ENCODE results near the gene ANP32E. TPM values are rescaled to one million over a fixed set of nuclear protein-coding genes. Genes with fewer than 3 reads are reported as not detected.

The ANP32E gene
- total and polyA plus RNA-seq, 9 of the 15 experiments (the other 6 are each of a cell fraction or from before 2014, with no cell fraction given) = 60.4 to 197 (median 104) TPM

DNA sequence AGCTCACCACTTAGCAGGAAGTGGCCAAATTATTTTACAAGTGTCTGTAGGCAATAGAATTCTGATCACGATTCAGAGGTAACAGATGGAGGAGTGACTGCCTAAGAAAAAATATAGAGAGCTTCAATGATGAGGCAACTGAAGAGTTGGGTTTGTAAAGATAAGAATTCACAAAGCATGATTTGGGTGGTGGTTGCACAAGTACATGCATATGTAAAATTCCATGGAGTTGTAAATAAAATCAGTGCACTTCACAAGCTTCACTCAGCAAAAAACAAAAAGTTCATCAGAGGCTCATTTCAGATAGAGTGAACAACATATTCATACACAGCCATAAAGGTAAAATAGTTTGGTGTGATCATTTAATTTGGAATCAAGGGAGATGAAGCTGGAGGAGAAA lies 10.9 kb downstream of the ANP32E start:
- peaks cover 79% of the 10 kb centered on the region for H3K36me3 ChIP-seq (ENCODE audit: control insufficient read depth, insufficient read depth, low read length)
- ATAC-seq = no peak
- POLR2A ChIA-PET = interaction anchor here (1.7 to 1.8 kb wide), 2 partner anchors 8 to 11 kb away, joined by 7 to 9 read pairs; partner anchors contain the start of gene ANP32E
- no peak for FAIRE-seq
- DNase-seq (ENCODE audit: extremely low read depth in 1 of 4, low spot score in 3 of 4) = no peak
- H3K4me2 ChIP-seq (ENCODE audit: insufficient read depth, low read length) = no peak overlapping the region
- TF ChIP-seq NFE2L1 (tag; IDR thresholded peaks at IDR 0.05; ENCODE audit: borderline replicate concordance, low read depth) = no peak
- no peak for TF ChIP-seq NONO (IDR thresholded peaks at IDR 0.05; ENCODE audit: low read depth in 2 of 2, low read length in 1 of 2)
- no peak for TF ChIP-seq ARID2 (IDR thresholded peaks at IDR 0.05)
- H3K27ac ChIP-seq (ENCODE audit: extremely low read depth, low read depth, low read length) = no peak overlapping the region
- BruUV-seq (replicated peaks) = no TSS peak
- H3K9me3 ChIP-seq (replicated peaks; ENCODE audit: control insufficient read depth, insufficient read depth, low read depth, low read length) = no peaks in the 10 kb centered on the region
- no peaks in the 10 kb centered on the region for H4K20me1 ChIP-seq (replicated peaks; ENCODE audit: control insufficient read depth, insufficient read depth, low read length)
- WGBS (ENCODE audit: insufficient coverage, low coverage, missing lambda C conversion rate) = 91% methylated on average over 1 of the region's 1 CpG
- H3K9me1 ChIP-seq (ENCODE audit: control insufficient read depth, insufficient read depth, low read length) = no peaks in the 10 kb centered on the region
- H3K79me2 ChIP-seq (ENCODE audit: control insufficient read depth, insufficient read depth, low read length) = peaks cover 3% of the 10 kb centered on the region; the same call in 1 of the 3 replicates
- H3K27me3 ChIP-seq (ENCODE audit: control insufficient read depth in 2 of 2, insufficient read depth in 2 of 2, low read length in 2 of 2) = no peaks in the 10 kb centered on the region
- H2AFZ ChIP-seq (ENCODE audit: low read depth, low read length) = no peak overlapping the region
- intact Hi-C loops (cut with micrococcal nuclease) = no loop called here
- in situ Hi-C loops (cut with MboI) = no loop called here
- CTCF ChIA-PET (ENCODE audit: low intra/inter-chr PET ratio) = no interaction called here
- H3K4me1 ChIP-seq (replicated peaks in 1 of 2; ENCODE audit: control insufficient read depth in 2 of 2, insufficient read depth in 2 of 2, low read length in 2 of 2) = no peaks in the 10 kb centered on the region
- H3K4me3 ChIP-seq = no peak overlapping the region
- H3K9ac ChIP-seq (ENCODE audit: insufficient read depth in 1 of 2, low read depth in 2 of 2, low read length in 2 of 2) = no peak overlapping the region

DNA sequence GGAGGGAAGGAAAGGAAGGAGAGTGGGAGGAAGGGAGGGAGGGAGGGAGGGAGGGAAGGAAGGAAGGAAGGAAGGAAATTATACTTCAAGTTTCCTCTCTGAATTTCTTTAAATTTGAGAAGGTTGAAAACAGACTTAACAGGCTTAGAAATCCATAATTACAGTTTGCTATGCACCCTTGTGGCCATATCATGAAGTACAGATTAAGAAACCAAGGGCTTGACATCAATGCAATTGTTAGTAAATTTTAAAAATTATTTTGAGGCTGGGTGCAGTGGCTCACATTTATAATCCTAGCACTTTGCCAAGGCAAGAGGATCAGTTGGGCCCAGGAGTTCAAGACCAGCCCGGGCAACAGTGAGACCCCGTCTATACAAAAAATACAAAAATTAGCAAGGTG lies 14.4 kb downstream of the ANP32E start:
- peaks cover 60% of the 10 kb centered on the region for H3K36me3 ChIP-seq (ENCODE audit: control insufficient read depth, insufficient read depth, low read length)
- TF ChIP-seq RAD21 (CRISPR knock-in tag; conservative IDR thresholded peaks at IDR 0.05 in 1 of 2, IDR thresholded peaks at IDR 0.05 in 1 of 2) (peak in 1 of 2 experiments; percentile 25; a peak in 1 of 4 replicates), ARID1B (IDR thresholded peaks at IDR 0.05) (no peak), NFYB (IDR thresholded peaks at IDR 0.05; ENCODE audit: extremely low read depth, insufficient read length) (no peak), DDX20 (tag; IDR thresholded peaks at IDR 0.05; ENCODE audit: low read depth) (no peak)
- TF ChIP-seq, protein P1, sequence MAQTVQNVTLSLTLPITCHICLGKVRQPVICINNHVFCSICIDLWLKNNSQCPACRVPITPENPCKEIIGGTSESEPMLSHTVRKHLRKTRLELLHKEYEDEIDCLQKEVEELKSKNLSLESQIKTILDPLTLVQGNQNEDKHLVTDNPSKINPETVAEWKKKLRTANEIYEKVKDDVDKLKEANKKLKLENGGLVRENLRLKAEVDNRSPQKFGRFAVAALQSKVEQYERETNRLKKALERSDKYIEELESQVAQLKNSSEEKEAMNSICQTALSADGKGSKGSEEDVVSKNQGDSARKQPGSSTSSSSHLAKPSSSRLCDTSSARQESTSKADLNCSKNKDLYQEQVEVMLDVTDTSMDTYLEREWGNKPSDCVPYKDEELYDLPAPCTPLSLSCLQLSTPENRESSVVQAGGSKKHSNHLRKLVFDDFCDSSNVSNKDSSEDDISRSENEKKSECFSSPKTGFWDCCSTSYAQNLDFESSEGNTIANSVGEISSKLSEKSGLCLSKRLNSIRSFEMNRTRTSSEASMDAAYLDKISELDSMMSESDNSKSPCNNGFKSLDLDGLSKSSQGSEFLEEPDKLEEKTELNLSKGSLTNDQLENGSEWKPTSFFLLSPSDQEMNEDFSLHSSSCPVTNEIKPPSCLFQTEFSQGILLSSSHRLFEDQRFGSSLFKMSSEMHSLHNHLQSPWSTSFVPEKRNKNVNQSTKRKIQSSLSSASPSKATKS (CRISPR knock-in tag; IDR thresholded peaks at IDR 0.05) = no peak

More for the DNA sequence above, 14.4 kb downstream of the ANP32E start:
- H3K27ac ChIP-seq (ENCODE audit: extremely low read depth, low read depth, low read length) = no peak overlapping the region
- H3K4me2 ChIP-seq (ENCODE audit: insufficient read depth, low read length) = no peak overlapping the region
- no peaks in the 10 kb centered on the region for H3K4me1 ChIP-seq (replicated peaks in 1 of 2; ENCODE audit: control insufficient read depth in 2 of 2, insufficient read depth in 2 of 2, low read length in 2 of 2)
- FAIRE-seq = peak; percentile 19
- no TSS peak for BruUV-seq (replicated peaks)
- no peak overlapping the region for H2AFZ ChIP-seq (ENCODE audit: low read depth, low read length)
- no peaks in the 10 kb centered on the region for H3K9me1 ChIP-seq (ENCODE audit: control insufficient read depth, insufficient read depth, low read length)
- H3K79me2 ChIP-seq (ENCODE audit: control insufficient read depth, insufficient read depth, low read length) = no peaks in the 10 kb centered on the region
- H3K9ac ChIP-seq (ENCODE audit: insufficient read depth in 1 of 2, low read depth in 2 of 2, low read length in 2 of 2) = no peak overlapping the region
- in situ Hi-C loops (cut with MboI) = no loop called here
- WGBS (ENCODE audit: insufficient coverage, low coverage, missing lambda C conversion rate) = 68% methylated on average over 2 of the region's 2 CpGs
- H4K20me1 ChIP-seq (replicated peaks; ENCODE audit: control insufficient read depth, insufficient read depth, low read length) = no peaks in the 10 kb centered on the region
- peak; percentile 73 for ATAC-seq
- H3K4me3 ChIP-seq = no peak overlapping the region
- POLR2A ChIA-PET = interaction anchor here (0.5 to 1.6 kb wide), 2 partner anchors 12 to 1376 kb away, joined by 3 to 7 read pairs; no protein-coding TSS in a partner anchor
- intact Hi-C loops (cut with micrococcal nuclease) = no loop called here
- DNase-seq (ENCODE audit: extremely low read depth in 1 of 4, low spot score in 3 of 4) = peak in 1 of 4 experiments; percentile 28
- no peaks in the 10 kb centered on the region for H3K27me3 ChIP-seq (ENCODE audit: control insufficient read depth in 2 of 2, insufficient read depth in 2 of 2, low read length in 2 of 2)
- no peaks in the 10 kb centered on the region for H3K9me3 ChIP-seq (replicated peaks; ENCODE audit: control insufficient read depth, insufficient read depth, low read depth, low read length)
- CTCF ChIA-PET (ENCODE audit: low intra/inter-chr PET ratio) = interaction anchor here (1.2 to 1.7 kb wide), 2 partner anchors 149 to 171 kb away, joined by 3 to 5 read pairs; no protein-coding TSS in a partner anchor

Measured in K562 (cell line).